HPDE6-E6E7 (cell line): ENCODE results near the gene FSIP1.

ENCODE experiments used
- DNase-seq: peaks from one replicate; pipeline ENCODE4 v3.0.0; 2011; ENCODE audit warnings: missing footprints; ENCODE audit errors: extremely low spot score

The FSIP1 gene

GRCh38 chr15:39684233-39684632, 98.4 kb downstream of the FSIP1 start:
- DNase-seq: no peak

- DNase-seq: no peak
Observed at GRCh38 chr15:39682366-39682765, 100.3 kb downstream of the FSIP1 start.

- DNase-seq: no peak
Observed at GRCh38 chr15:39680868-39681267, 101.8 kb downstream of the FSIP1 start.

- no peak for DNase-seq
Observed at GRCh38 chr15:39672666-39673065, 110.0 kb downstream of the FSIP1 start.

- DNase-seq: no peak
Observed at GRCh38 chr15:39672184-39672583, 110.5 kb downstream of the FSIP1 start.

GRCh38 chr15:39670687-39671086, 112.0 kb downstream of the FSIP1 start:
- DNase-seq: no peak

GRCh38 chr15:39669661-39670060, 113.0 kb downstream of the FSIP1 start:
- DNase-seq: no peak

GRCh38 chr15:39669241-39669640, 113.4 kb downstream of the FSIP1 start:
- no peak for DNase-seq

GRCh38 chr15:39668457-39668856, 114.2 kb downstream of the FSIP1 start:
- DNase-seq: no peak

- DNase-seq: no peak
Observed at GRCh38 chr15:39667382-39668127, 115.1 kb downstream of the FSIP1 start.

GRCh38 chr15:39666677-39667076, 116.0 kb downstream of the FSIP1 start:
- no peak for DNase-seq

GRCh38 chr15:39665629-39666250, 116.9 kb downstream of the FSIP1 start:
- no peak for DNase-seq

GRCh38 chr15:39663704-39664250, 118.9 kb downstream of the FSIP1 start:
- no peak for DNase-seq

- DNase-seq: peak; percentile 3
Observed at GRCh38 chr15:39661776-39662175, 120.9 kb downstream of the FSIP1 start.

- no peak for DNase-seq
Observed at GRCh38 chr15:39658740-39659139, 123.9 kb downstream of the FSIP1 start.

- no peak for DNase-seq
Observed at GRCh38 chr15:39657668-39658067, 125.0 kb downstream of the FSIP1 start.

GRCh38 chr15:39657181-39657580, 125.5 kb downstream of the FSIP1 start:
- no peak for DNase-seq

- DNase-seq: no peak
Observed at GRCh38 chr15:39654304-39654703, 128.3 kb downstream of the FSIP1 start.

GRCh38 chr15:39651881-39652280, 130.8 kb downstream of the FSIP1 start:
- DNase-seq: no peak

- DNase-seq: no peak
Observed at GRCh38 chr15:39651295-39651694, 131.3 kb downstream of the FSIP1 start.

- DNase-seq: no peak
Observed at GRCh38 chr15:39649757-39650156, 132.9 kb downstream of the FSIP1 start.

GRCh38 chr15:39646425-39646824, 136.2 kb downstream of the FSIP1 start:
- DNase-seq: no peak

- DNase-seq: no peak
Observed at GRCh38 chr15:39645976-39646257, 136.7 kb downstream of the FSIP1 start.
